Calu3 (cell line): Measurements from ENCODE around the gene ADPRHL1. TPM values are rescaled to one million over a fixed set of nuclear protein-coding genes. Genes with fewer than 3 reads are reported as not detected.
"Not testable (repeated sequence)": the region's sequence is repeated elsewhere in the genome, so short reads cannot be mapped to it uniquely, and the experiment has no call there.

Source experiments
- BruUV-seq: library from RNA; stranded (reverse); fragments of 400-500 nt; replicated peaks from 2 replicates; lab custom pipeline; 2021; lab: Mats Ljungman, UMichigan
- CTCF ChIA-PET: fragments of 300-600 bp; sonication (Branson Sonifier 250); formaldehyde crosslinking; loops from one replicate; lab custom pipeline; 2022; ENCODE audit warnings: antibody characterized with exemption; lab: Charles Lee
- DNase-seq: peaks from one replicate; pipeline ENCODE4 v3.0.0; 2022
- H3K27ac Mint-ChIP-seq: one replicate; pipeline ENCODE4 v1.8.0; 2022; ENCODE audit warnings: mixed read lengths; ENCODE audit not compliant: unreplicated experiment
- H3K27me3 Mint-ChIP-seq: one replicate; pipeline ENCODE4 v1.8.0; 2022; ENCODE audit warnings: mixed read lengths; ENCODE audit not compliant: unreplicated experiment
- H3K36me3 Mint-ChIP-seq: one replicate; pipeline ENCODE4 v1.8.0; 2022; ENCODE audit warnings: mild to moderate bottlenecking, moderate library complexity, mixed read lengths; ENCODE audit not compliant: insufficient read depth, unreplicated experiment
- H3K4me1 Mint-ChIP-seq: one replicate; pipeline ENCODE4 v1.8.0; 2022; ENCODE audit warnings: mild to moderate bottlenecking, low read depth, mixed read lengths; ENCODE audit not compliant: unreplicated experiment
- H3K4me3 Mint-ChIP-seq: one replicate; pipeline ENCODE4 v1.8.0; 2022; ENCODE audit warnings: mild to moderate bottlenecking, low read depth, moderate library complexity, mixed read lengths; ENCODE audit not compliant: unreplicated experiment
- H3K9me3 Mint-ChIP-seq: one replicate; pipeline ENCODE4 v1.8.0; 2022; ENCODE audit warnings: low read depth, mixed read lengths; ENCODE audit not compliant: unreplicated experiment
- CTCF ChIP-seq: fragments of 200-600 bp; IDR thresholded peaks from one replicate; pipeline ENCODE4 v1.8.0; 2022; ENCODE audit warnings: antibody characterized with exemption; ENCODE audit not compliant: unreplicated experiment
- intact Hi-C: fragments of 100-400 bp; cut with micrococcal nuclease; formaldehyde crosslinking; loops from one replicate; pipeline ENCODE4 v1.10.0; 2022; ENCODE audit not compliant: unreplicated experiment
- total RNA-seq: library from RNA; stranded (reverse); gene quantifications from 2 replicates; pipeline ENCODE4 v1.2.3, GENCODE V29; 2022

The ADPRHL1 gene
- total RNA-seq, 1 experiment from 2014 or later, result 2.0 TPM

- Mint-ChIP-seq H3K27ac (no peak overlapping the region), H3K36me3 (no peaks in the 10 kb centered on the region), H3K4me3 (no peak overlapping the region), H3K27me3 (peaks cover 15% of the 10 kb centered on the region), H3K9me3 (no peaks in the 10 kb centered on the region), H3K4me1 (no peaks in the 10 kb centered on the region)
- no TSS peak for BruUV-seq
- intact Hi-C loops, result no loop called here
- CTCF ChIA-PET, result no interaction called here
- TF ChIP-seq CTCF, result no peak
- no peak for DNase-seq
Observed at GRCh38 chr13:113378825-113379224, 74.5 kb downstream of the ADPRHL1 start.

GRCh38 chr13:113374511-113375175, 78.6 kb downstream of the ADPRHL1 start:
- H3K4me1 Mint-ChIP-seq, result no peaks in the 10 kb centered on the region
- H3K27me3 Mint-ChIP-seq, result peaks cover 15% of the 10 kb centered on the region
- no peak for DNase-seq
- H3K27ac Mint-ChIP-seq, result no peak overlapping the region
- no peak for TF ChIP-seq CTCF
- BruUV-seq, result no TSS peak
- CTCF ChIA-PET, result no interaction called here
- no peaks in the 10 kb centered on the region for H3K36me3 Mint-ChIP-seq
- H3K4me3 Mint-ChIP-seq, result no peak overlapping the region
- no peaks in the 10 kb centered on the region for H3K9me3 Mint-ChIP-seq
- intact Hi-C loops, result no loop called here

- DNase-seq, result no peak
- H3K36me3 Mint-ChIP-seq, result no peaks in the 10 kb centered on the region
- no peaks in the 10 kb centered on the region for H3K9me3 Mint-ChIP-seq
- H3K27ac Mint-ChIP-seq, result no peak overlapping the region
- H3K4me3 Mint-ChIP-seq, result no peak overlapping the region
- H3K4me1 Mint-ChIP-seq, result no peaks in the 10 kb centered on the region
- CTCF ChIA-PET, result no interaction called here
- TF ChIP-seq CTCF, result no peak
- BruUV-seq, result no TSS peak
- peaks cover 15% of the 10 kb centered on the region for H3K27me3 Mint-ChIP-seq
- intact Hi-C loops, result loop anchor here (1.0 kb wide), 1 partner anchor 99 kb away; no protein-coding TSS in a partner anchor
Observed at GRCh38 chr13:113373811-113374485, 79.3 kb downstream of the ADPRHL1 start.

- intact Hi-C loops, DNase-seq, H3K4me1 Mint-ChIP-seq, H3K9me3 Mint-ChIP-seq, H3K4me3 Mint-ChIP-seq, H3K36me3 Mint-ChIP-seq, CTCF ChIA-PET, BruUV-seq, H3K27ac Mint-ChIP-seq: not testable (repeated sequence)
- peaks cover 15% of the 10 kb centered on the region for H3K27me3 Mint-ChIP-seq
Observed at GRCh38 chr13:113371701-113372100, 81.6 kb downstream of the ADPRHL1 start.

- intact Hi-C loops, result no loop called here
- Mint-ChIP-seq H3K9me3 (no peaks in the 10 kb centered on the region), H3K27ac (no peak overlapping the region), H3K4me1 (no peaks in the 10 kb centered on the region), H3K4me3 (no peak overlapping the region), H3K36me3 (no peaks in the 10 kb centered on the region), H3K27me3 (peaks cover 9% of the 10 kb centered on the region)
- no TSS peak for BruUV-seq
- no peak for DNase-seq
- CTCF ChIA-PET, result no interaction called here
- TF ChIP-seq CTCF, result no peak
Observed at GRCh38 chr13:113371061-113371460, 82.2 kb downstream of the ADPRHL1 start.
